Urinary bladder (tissue), 4 donors: ENCODE data around the gene OSBPL3. TPM values are rescaled to one million over a fixed set of nuclear protein-coding genes. Genes with fewer than 3 reads are reported as not detected.

Experiments used
- DNase-seq: peaks from one replicate; pipeline ENCODE4 v3.0.0-alpha.2; 2015; ENCODE audit errors: extremely low spot score
- H3K27ac ChIP-seq: one replicate; pipeline ENCODE4 v1.5.1; 2013; ENCODE audit warnings: low read depth, mild to moderate bottlenecking, moderate library complexity
- H3K36me3 ChIP-seq: one replicate; pipeline ENCODE4 v1.6.1; 2013; ENCODE audit warnings: mild to moderate bottlenecking, moderate library complexity; ENCODE audit not compliant: insufficient read depth
- H3K4me1 ChIP-seq: one replicate; pipeline ENCODE4 v1.6.1; 2013; ENCODE audit warnings: mild to moderate bottlenecking, moderate library complexity; ENCODE audit not compliant: insufficient read depth
- H3K4me3 ChIP-seq: one replicate; pipeline ENCODE4 v1.5.1; 2013; ENCODE audit warnings: low read depth, low read length
- WGBS: extraction: QIAGEN DNeasy Blood & Tissue Kit; methylation state at CpG from one replicate; pipeline ENCODE4 v1.1.7; 2013; 5-methylcytosine and 5-hydroxymethylcytosine counted together
- polyA plus RNA-seq: library from polyadenylated mRNA; stranded (reverse); fragments of 200-250 nt; gene quantifications from one replicate; pipeline ENCODE4 v1.2.3, GENCODE V29; 2013
- total RNA-seq: library from RNA; depleted of rRNA; stranded (reverse); fragments of >200 nt; gene quantifications from one replicate; pipeline ENCODE4 v1.2.3, GENCODE V29; 2014
- donor health status: healthy with polysubstance abuse.
- donor health status: healthy.

Gene OSBPL3
- total and polyA plus RNA-seq, 2 donors, result 1.9 to 4.9 TPM

DNA sequence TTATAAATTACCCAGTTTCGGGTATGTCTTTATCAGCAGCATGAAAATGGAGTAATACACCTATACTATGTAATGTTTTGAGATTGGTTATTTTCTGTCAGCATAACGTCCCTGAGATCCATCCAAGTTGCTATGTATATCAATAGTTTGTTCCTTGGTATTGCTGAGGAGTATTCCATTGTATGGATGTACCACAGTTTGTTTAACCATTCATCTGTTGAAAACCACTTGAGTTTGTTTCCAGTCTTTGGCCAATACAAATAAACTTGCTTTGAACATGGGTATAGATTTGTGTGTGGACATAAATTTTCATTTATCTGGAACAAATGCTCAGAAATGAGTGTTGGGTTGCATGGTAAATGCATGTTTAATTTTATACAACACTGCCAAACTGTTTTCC, 119.4 kb downstream of the OSBPL3 start:
- Histone ChIP-seq H3K27ac (no peak overlapping the region), H3K36me3 (no peaks in the 10 kb centered on the region), H3K4me1 (no peaks in the 10 kb centered on the region), H3K4me3 (no peak overlapping the region)
- WGBS, result 85% methylated on average over 2 of the region's 2 CpGs
- no peak for DNase-seq

DNA sequence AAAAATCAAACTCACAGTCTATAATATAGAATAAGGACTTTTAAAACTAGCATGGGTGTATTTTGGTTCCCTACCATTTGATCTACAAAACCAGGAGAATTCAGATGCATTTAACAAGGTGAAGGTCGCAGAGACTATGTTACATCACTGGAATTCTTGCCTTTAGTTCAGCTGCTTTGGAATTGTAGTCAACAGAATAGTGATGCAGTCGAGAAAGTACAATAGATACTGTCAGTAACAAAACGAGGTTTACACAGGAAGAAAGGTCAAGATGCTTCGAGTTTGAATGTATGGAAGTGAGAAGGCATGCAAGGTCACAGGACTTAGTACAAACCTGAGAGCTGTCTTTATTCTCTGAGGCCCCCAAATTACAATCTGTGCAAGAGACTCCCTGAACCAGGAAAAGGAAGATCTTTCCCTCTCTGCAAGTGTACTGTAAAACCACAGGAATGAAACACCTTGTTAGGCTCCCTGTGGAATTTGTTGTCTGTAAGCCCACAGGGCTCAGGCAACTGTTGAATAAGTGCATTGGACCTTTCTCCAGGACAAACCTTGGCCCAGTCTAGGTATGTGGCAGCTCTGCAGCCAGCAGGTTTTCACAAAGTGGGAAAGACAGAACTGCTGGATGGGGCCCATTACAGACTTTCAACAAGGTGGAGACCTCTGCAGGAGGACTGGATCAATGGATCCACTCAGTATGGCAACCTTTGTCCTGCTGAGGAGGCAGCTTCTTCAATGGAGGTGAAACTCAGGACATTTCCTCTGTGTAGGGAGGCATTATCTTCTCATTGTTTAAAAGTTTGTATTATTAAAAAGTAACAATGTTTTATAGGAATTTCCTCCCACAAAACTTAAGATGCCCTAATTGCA, 121.6 kb downstream of the OSBPL3 start:
- DNase-seq, result no peak
- Histone ChIP-seq H3K27ac (no peak overlapping the region), H3K4me3 (no peak overlapping the region), H3K36me3 (no peaks in the 10 kb centered on the region), H3K4me1 (no peaks in the 10 kb centered on the region)
- WGBS, result 55% methylated on average over 4 of the region's 4 CpGs

DNA sequence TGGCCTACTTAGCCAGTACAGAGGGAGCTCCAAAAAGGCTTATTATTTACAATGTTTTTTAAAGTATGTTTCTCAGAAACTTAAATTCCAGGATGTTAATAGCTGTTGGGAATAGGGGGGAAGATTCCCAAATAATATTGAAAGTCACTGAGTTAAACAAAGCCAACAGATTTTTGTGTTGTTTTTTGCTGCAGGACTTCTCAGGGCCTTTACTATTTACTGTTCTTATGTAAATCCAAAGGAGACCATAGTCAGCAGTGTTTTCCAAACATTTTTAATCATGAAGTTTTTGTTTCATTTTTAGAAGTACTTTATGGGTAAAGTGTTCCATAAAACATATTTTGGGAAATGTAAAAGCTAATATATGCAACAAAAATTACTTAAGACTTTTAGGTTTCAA, 122.4 kb downstream of the OSBPL3 start:
- no peak overlapping the region for H3K4me3 ChIP-seq
- DNase-seq, result no peak
- H3K36me3 ChIP-seq, result no peaks in the 10 kb centered on the region
- no peak overlapping the region for H3K27ac ChIP-seq
- H3K4me1 ChIP-seq, result no peaks in the 10 kb centered on the region

DNA sequence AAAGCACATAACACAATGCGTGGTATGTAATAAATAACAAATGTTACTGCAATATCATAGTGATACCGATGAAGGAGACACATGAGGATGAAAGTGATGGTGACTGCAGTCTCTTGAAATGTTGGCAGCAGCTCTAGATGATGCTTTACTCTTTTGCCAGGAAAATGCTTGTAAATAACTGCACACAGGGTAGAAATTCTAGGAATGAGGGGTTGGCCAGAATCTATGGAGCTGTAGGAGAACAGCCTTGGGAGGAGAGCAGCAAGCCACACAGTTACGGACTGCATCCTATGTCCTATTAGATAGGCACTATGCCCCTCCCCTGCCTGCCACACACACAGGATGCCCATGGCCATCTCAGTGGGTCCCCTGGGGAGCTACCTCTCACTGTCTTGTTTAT, 125.1 kb downstream of the OSBPL3 start:
- H3K36me3 ChIP-seq, result no peaks in the 10 kb centered on the region
- no peak overlapping the region for H3K4me3 ChIP-seq
- WGBS, result 50% methylated on average over 3 of the region's 3 CpGs
- DNase-seq, result no peak
- H3K27ac ChIP-seq, result no peak overlapping the region
- H3K4me1 ChIP-seq, result no peaks in the 10 kb centered on the region

DNA sequence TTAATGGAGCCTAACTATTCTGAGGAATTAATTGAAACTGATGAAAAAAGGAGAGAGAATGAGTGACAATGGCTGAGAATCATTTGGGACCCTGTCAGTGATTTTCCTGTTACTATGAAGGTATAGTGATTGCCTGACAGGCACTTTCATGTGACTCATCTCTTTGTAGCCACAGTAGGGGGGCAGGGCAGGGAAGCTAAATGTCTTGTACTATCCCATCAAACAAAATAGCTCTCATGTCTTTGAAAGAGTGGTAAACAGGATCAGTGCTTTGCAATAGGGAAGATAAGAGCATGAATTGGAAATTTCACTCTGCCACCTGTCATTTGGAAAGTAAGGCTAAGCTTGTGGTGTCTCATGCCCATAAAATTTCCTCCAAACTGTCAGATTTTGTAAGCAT, 128.2 kb downstream of the OSBPL3 start:
- DNase-seq, result no peak
- no peaks in the 10 kb centered on the region for H3K4me1 ChIP-seq
- H3K27ac ChIP-seq, result no peak overlapping the region
- H3K4me3 ChIP-seq, result no peak overlapping the region
- H3K36me3 ChIP-seq, result no peaks in the 10 kb centered on the region

DNA sequence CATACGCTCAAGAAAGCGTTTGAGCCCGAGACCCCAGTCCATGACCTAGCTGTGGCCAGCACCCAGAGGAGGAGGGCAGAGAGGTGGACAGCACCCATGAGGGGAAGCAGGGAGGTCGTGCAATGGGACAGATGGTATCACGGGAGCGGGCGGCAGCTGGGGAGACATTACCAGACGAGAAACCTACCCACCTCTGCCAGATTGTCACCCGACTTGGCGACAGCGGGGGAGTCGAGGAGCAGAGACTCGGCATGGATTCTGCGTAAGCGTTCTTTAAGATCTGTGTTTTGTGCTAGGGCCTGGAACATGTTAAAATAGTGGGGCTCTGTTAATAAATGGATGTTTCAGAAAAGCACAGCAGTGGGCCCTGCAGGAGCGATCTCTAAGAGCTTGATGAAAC, 131.1 kb downstream of the OSBPL3 start:
- H3K4me3 ChIP-seq, result no peak overlapping the region
- 89% methylated on average over 16 of the region's 16 CpGs for WGBS

DNA sequence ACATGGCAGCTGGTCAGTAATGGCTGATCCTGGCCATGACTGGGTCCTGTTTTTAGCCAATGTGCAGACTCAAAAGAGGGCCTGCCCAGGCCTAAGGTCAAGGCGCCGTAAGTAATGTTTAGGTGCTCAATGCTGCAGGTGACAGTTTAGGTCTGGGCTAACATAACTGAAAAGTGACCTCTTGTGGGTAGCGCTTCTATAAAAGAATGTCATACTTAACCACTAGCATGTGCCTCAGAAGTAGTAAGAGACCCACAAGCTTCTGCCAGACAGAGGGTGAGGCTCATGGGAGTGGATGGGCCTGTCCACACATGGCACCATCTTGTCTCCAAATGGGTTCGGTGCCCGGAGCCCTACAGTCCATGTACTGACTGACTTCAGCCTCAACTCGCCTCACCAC, 132.2 kb downstream of the OSBPL3 start:
- 97% methylated on average over 6 of the region's 6 CpGs for WGBS
- no peaks in the 10 kb centered on the region for H3K4me1 ChIP-seq
- H3K36me3 ChIP-seq, result no peaks in the 10 kb centered on the region
- no peak overlapping the region for H3K4me3 ChIP-seq
- no peak for DNase-seq
- no peak overlapping the region for H3K27ac ChIP-seq

More for the DNA sequence above, 131.1 kb downstream of the OSBPL3 start:
- H3K36me3 ChIP-seq, result no peaks in the 10 kb centered on the region
- H3K4me1 ChIP-seq, result no peaks in the 10 kb centered on the region
- DNase-seq, result no peak
- H3K27ac ChIP-seq, result no peak overlapping the region

DNA sequence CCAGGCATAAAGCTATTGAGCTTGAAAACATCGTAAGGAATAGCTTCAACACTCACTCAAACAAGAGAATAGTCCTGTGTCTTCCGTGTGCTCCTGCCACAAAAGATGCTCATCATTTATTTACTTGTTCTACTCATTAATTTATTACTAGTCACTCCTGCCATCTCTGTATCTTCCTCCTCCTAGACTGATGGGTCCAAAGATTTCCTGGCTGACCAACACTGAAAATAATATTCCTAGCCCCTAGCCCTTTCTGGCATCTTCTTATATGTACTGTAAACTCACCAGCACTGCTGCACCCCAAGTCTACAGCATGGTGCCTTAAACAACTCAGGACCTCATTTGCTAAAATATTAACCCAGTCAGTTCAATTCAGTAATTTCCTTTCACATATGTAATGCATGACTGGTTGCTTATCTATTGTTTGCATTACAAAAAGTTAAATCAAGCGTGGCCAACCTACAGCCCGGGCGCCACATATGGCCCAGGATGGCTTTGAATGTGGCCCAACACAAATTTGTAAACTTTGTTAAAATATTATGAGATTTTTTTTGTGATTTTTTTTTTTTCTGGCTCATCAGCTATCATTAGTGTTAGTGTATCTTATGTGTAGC, 136.1 kb downstream of the OSBPL3 start:
- no peak for DNase-seq
- 83% methylated on average over 5 of the region's 5 CpGs for WGBS
- H3K4me1 ChIP-seq, result no peaks in the 10 kb centered on the region
- no peaks in the 10 kb centered on the region for H3K36me3 ChIP-seq
- no peak overlapping the region for H3K4me3 ChIP-seq
- no peak overlapping the region for H3K27ac ChIP-seq

DNA sequence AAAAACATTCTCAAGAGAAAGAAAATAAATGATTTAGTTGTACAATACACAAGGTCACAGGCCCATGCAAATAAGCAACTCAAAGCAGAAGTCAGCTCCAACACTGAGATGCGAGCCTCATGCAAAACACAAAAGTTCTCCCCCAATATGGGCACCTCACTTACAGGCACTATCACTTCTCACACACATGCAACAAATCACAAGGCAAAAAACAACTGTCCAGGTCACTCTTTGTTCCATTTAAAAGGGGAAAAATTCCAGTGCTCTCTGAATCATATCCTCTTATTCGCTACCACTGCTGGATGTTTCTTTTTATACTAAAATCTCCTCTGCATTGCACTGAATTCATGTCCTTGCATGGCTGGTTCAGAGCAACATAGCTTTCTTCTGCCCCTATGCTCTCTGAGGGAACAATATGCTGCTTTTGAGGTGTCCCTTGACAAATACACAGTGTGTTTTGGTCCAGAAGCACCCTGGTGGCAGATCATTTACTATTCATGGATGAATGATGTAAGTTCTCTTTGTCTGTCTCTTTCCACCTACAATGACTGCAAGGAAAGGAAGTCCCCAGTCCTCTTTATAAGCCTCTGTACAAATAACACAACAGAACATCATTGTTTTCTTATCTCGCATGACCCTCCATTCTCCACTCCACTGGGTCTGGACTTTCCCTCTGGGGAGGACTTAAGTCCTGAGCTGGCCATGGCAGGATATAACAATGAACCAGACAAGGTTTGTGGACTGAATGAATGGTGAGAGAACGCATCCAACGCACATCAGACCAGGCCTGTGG, 137.3 kb downstream of the OSBPL3 start:
- 89% methylated on average over 5 of the region's 5 CpGs for WGBS
- H3K36me3 ChIP-seq, result no peaks in the 10 kb centered on the region
- H3K4me3 ChIP-seq, result no peak overlapping the region
- no peak for DNase-seq
- no peaks in the 10 kb centered on the region for H3K4me1 ChIP-seq
- no peak overlapping the region for H3K27ac ChIP-seq

DNA sequence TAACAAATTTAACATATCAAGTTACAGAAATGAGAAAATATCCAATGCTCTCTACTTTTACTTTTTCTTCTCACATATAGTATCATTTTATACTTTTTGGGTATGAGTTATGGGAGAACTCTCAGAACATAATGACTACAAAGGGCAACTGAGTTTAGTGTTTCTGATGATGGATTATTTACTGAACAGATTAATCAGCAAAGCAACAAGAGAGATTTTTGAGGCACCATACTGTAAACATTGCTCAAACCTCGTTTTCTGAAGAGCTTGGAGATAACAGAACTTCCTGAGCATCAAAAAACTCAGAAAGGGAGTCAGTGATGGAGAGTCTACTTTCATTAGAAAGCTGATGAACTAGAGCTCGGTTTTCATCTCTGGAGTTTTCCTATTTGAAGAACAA, 137.9 kb downstream of the OSBPL3 start:
- 46% methylated on average over 2 of the region's 2 CpGs for WGBS
- Histone ChIP-seq H3K27ac (no peak overlapping the region), H3K4me3 (no peak overlapping the region)

DNA sequence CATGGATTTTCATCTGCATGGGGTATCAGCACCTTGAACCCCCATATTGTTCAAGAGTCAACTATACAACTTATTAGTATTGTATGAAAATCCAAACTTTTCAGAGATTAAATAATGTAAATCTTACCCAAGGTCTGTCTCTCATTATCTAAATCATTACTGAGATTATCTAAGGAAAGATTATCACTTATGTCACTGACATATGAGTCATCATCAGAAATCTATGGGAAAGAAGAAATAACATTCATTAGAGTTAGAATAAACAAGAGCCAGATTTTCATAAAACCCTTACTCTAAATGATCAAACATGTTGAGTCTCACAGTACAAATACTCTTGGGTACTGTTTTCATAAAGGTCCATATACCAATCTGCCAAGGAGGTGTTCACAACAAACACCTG, 139.4 kb downstream of the OSBPL3 start:
- no peak for DNase-seq
- no peaks in the 10 kb centered on the region for H3K4me1 ChIP-seq
- H3K4me3 ChIP-seq, result no peak overlapping the region
- no peaks in the 10 kb centered on the region for H3K36me3 ChIP-seq
- H3K27ac ChIP-seq, result no peak overlapping the region

More for the DNA sequence above, 137.9 kb downstream of the OSBPL3 start:
- DNase-seq, result no peak
- H3K4me1 ChIP-seq, result no peaks in the 10 kb centered on the region
- H3K36me3 ChIP-seq, result no peaks in the 10 kb centered on the region

DNA sequence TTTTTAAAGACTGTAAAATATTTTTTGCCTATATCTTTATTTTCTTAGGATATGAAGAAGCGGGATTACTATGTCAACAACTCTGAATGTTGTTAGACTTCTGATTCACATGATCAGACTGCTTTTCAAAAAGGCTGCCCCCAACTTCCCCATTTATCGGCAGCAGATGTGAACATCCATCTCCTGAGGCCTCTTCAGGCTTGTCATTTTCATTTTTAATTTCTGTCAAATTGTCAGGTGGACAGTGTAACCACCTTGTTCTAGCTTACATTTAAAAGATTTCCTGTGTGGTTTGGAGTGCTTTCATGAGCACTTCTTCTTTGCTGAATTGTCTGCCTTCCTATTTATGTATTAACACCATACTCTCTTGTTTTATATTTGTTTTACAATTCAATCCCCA, 143.9 kb downstream of the OSBPL3 start:
- WGBS, result 85% methylated on average over 2 of the region's 2 CpGs
- Histone ChIP-seq H3K4me3 (no peak overlapping the region), H3K27ac (no peak overlapping the region), H3K4me1 (no peaks in the 10 kb centered on the region), H3K36me3 (no peaks in the 10 kb centered on the region)
- DNase-seq, result no peak

DNA sequence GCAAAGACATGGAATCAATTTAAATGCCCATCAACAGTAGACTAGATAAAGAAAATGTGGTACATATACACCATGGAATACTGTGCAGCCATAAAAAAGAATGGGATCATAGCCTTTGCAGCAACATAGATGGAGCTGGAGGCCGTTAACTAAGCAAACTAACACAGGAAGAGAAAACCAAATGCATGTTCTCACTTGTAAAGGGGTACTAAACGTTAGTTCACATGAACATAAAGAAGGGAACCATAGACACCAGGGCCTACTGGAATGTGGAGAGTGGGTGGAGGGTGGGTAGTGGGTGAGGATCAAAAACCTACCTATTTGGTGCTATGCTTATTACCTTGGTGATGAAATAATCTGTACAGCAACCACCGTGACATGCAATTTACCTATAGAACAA, 144.3 kb downstream of the OSBPL3 start:
- no peak for DNase-seq
- Histone ChIP-seq H3K36me3 (no peaks in the 10 kb centered on the region), H3K27ac (no peak overlapping the region), H3K4me3 (no peak overlapping the region), H3K4me1 (no peaks in the 10 kb centered on the region)
- WGBS, result 76% methylated on average over 3 of the region's 3 CpGs
